HG03521 (cell line): ENCODE measurements around the gene ATF2.
A peak's percentile ranks its signal among the peaks of the same experiment; 100 is the strongest.
"Not testable (repeated sequence)": the region's sequence is repeated elsewhere in the genome, so short reads cannot be mapped to it uniquely, and the experiment has no call there.

Experiments used
- ATAC-seq: cut with Tn5 transposase; IDR thresholded peaks from one replicate; pipeline ENCODE4 v1.9.1; 2021; ENCODE audit warnings: mild to moderate bottlenecking, moderate library complexity; ENCODE audit not compliant: unreplicated experiment

The ATF2 gene

GRCh38 chr2:175167076-175167791 lies 769 bp downstream of the ATF2 start:
- peak; percentile 0 for ATAC-seq

GRCh38 chr2:175166216-175166824 lies 1.7 kb downstream of the ATF2 start:
- ATAC-seq, result no peak

DNA sequence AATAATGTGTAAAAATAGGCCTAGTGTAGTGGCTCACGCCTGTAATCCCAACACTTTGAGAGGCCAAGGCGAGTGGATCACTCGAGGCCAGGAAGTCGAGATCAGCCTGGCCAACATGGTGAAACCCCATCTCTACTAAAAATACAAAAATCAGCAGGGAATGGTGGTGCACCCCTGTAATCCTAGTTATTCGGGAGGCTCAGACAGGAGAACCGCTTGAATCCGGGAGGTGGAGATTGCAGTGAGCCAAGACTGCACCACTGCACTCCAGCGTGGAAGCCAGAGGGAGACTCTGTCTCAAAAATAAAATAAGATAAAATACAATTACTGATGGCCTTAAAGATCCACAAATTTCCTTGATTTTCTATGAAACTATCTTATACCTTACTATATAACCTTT lies 3.8 kb downstream of the ATF2 start:
- no peak for ATAC-seq

GRCh38 chr2:175158894-175159293 lies 9.1 kb downstream of the ATF2 start:
- no peak for ATAC-seq

DNA sequence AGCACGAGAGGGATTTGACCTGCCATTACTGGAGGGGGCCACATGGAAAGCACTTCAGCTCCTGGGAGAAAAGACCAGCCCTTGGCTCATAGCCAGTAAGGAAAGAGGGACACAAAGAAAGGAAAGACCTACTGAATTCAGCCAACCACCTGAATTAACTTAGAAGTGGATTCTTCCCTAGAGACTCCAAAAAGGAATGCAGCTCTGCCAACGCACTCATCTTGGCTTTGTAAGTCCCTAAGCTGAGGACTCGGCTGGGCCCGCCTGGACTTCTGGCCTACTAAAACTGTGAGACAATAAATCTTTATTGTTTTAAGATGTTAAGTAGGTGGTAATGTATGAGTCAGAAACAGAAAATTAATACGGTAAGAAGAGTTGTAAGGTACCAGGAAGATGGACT lies 11.5 kb downstream of the ATF2 start:
- no peak for ATAC-seq

DNA sequence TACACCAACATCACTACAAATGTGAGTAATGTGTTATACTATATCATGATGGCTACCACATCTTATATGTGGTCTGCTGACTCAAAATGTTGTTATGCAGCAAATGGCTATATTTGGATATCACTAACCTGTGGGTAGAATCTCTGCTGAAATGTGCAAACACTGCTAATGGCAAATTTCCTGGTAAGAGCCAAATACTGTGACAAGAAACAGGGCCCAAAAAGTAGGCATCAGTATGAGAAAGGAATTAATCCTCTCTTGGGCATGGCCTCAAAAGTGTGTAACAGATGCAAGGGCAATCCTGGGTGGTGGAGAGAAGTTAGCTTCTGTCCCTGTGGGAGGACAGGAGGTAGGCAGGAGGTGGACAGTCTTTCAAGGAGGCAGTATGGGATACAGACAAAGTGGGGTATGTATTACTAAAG lies 13.3 kb downstream of the ATF2 start:
- ATAC-seq, result peak; percentile 76

DNA sequence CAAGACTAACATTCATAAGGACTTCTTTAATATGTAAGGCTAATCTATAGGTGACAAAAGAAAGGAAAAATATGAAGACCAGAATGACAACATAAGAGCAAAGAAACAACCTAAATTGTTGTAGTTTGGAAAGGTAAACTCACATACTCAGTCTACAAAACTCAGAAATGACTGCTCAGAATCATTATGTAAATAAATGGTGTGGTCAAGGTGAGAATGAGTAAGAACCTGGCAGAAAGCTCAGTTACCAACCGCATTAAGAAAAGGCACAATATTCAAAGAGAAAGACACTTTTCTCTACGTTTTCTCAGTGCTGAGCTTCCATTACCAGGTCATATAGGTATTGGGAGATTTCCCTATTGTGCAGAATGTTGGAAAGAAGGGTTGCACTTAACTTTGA lies 15.8 kb downstream of the ATF2 start:
- ATAC-seq, result peak; percentile 73

DNA sequence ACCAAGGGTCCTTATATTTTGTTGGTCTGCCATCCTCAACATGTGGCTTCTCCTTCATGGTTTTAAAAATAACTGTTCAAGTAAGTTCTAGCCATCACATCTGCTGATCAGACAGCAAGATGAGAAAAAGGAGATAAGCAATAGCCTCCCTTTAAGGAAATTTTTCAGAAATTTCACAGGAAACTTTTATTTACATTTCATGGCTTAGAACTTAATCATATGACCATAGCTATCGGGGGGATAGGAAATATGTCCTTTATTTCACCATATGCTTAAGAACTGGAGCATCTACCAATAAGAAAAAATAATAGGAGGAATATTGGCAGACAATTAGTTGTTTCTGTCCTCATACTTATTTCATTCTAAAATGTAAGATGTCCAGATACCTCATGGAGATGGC lies 16.2 kb downstream of the ATF2 start:
- no peak for ATAC-seq

- no peak for ATAC-seq
These were observed 20.8 kb downstream of the ATF2 start for GRCh38 chr2:175147186-175147585.

DNA sequence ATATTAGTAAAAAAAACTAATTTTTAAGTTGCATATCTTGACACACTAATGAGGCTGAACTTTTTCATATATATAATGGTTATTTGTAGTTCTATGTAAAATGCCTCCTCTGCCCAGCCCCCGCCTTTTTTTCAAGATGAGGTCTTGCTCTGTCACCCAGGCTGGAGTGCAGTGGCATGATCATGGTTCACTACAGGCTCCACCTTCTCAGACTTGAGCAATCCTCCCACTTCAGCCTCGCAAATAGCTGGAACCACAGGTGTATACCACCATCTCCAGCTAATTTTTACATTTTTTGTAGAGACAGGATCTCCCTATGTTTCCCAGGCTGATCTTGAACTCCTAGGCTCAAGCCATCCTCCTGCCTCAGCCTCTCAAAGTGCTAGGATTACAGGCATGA lies 24.3 kb downstream of the ATF2 start:
- ATAC-seq, result no peak

DNA sequence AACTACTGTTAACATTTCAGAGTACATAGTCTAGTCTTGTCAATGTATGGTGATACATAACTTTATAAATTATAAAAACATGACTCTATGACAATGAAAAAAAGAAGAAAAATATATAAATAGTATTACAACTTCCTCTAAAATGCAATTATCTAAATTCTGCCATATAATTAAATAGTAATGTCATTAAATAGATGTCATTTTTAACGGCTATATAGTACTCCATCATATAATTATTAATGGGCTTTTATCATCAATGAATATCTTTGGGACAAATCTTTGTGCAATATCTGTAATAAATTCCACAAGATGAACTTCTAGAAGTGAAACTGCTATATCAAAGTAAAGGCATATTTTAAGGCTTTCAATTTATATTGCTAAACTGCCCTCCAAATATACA lies 24.8 kb downstream of the ATF2 start:
- no peak for ATAC-seq

DNA sequence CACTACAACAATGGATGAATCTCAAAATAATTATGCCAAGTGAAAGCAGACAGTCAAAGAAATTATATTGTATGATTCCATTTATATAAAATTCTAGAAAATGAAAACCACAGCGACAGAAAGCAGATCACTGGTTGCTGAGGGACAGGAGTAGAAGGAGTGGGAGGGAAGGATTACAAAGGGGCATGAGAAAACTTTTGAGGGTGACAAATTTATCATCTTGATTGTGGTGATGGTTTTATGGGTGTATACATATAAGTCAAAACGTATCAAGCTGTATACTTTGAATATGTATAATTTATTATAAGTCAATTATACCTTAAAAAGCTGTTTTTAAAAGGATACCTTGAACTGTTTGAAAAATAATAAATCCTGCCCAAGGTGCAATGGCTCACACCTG lies 27.7 kb downstream of the ATF2 start:
- no peak for ATAC-seq

DNA sequence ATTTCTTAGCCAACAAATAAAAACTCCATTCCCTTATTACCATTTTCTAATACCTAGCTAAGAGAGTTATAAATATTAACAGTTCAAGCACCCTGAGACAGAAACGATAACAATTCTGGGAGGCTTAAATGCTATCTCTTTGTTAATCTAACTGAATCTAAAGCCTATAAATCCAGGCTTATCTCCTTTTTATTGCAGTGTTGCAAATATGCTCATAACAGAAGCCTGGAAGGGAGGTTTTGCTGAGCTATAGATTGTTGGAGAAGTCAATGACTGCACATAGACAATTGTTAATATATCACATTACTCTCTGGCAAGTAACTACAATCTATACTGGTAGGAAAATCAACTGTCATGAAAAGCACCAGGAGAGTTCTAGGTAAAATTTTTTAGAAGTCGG lies 30.2 kb downstream of the ATF2 start:
- no peak for ATAC-seq

DNA sequence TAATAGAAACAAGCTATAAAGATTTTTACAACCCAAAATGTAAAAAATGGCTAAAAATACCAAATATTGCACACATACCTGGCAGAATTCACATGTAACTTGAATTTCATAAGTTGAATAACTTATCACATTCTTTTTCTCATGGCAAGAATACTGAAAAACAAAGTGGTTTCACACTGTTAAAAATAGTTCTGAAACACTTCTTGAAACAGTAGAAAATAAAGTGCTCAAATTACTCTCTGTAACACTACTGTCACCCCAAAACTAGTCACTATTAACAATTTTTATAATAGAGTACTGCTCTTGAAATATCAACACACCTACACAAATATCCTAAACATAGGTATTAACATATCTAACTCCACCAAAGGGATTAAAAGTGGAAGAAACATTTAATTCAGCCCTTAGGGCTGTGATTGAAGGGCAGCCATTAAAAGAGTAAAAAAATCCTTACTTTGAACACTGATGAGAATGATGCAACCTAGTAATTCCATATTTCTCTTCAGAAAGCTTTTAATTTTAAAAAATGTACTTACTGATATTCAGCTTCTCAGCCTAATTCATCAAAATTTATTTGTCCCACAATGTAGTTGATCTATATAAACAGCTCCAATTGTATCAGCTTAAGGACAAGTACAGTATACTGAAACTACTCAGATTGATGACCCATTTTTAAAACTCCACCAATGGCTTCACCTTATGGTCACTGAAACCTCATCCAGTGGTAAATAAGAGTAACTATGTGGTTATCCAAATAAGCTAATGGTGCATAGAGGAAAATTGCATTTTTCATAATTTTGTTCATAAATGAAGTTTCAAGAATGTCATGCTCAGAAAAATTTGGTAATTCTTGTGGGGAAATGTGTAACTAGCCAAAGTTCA lies 31.4 kb downstream of the ATF2 start:
- peak; percentile 58 for ATAC-seq

DNA sequence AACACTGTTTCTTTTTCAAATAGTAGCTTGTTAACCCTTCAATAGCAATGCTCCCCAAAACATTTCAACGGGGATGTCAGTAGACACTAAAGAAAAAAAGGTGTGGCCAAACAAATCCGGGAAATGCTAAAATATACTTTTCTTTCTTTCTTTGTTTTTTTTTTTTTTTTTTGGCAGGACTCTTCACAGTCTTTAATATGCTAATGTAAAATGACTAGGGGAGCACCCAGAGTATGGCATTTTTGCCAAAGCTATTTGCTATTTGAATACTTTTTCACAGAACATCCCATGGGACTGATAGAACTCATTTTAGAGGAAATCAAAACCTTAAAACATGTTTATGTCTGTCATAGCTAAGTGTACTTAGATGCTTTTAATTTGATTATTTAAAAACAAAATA lies 32.1 kb downstream of the ATF2 start:
- ATAC-seq, result no peak

GRCh38 chr2:175135177-175135576 lies 32.8 kb downstream of the ATF2 start:
- ATAC-seq, result no peak

DNA sequence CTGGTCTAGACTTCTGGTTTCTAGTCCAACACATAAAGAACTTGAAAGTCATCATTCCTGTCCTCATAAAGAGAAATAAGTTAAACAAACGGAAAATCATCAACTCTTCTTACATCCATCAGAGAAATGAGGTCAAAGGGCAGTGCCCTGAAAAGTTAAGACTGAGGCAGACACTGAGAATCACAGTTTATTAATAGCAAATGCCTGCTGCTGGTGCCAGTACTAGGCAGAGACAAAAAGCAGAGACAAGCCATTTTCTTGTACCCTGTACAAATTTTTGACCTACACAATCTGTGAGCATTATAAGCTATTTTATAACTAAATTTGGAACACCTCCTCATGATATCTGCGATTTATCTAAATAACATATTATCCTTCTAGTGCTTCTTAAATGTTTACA lies 36.8 kb downstream of the ATF2 start:
- ATAC-seq, result no peak

- no peak for ATAC-seq
These were observed 41.3 kb downstream of the ATF2 start for GRCh38 chr2:175126661-175127060.

- no peak for ATAC-seq
These were observed 44.7 kb downstream of the ATF2 start for GRCh38 chr2:175123254-175123653.

DNA sequence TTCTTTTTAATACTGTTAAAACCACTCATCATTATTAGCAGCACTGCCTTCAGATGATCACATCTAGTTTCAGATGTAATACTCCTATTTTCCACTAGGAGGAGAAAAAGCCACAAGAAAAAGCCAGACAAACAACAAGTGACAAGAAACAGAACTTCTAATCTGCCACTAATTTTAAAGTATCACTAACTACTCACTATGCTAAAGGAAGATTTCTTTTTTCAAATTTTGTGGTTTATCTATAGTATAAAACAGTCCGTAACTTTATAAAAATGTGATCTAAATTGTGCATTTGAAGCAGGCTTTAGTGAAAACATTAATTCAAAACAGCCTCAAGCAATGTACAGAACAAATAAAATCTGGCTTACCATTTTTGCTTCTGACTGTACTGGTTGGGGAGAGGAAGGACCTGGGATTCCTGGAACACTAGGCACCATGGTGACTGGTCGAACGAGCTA lies 56.8 kb downstream of the ATF2 start:
- peak; percentile 59 for ATAC-seq

GRCh38 chr2:175108091-175108490 lies 59.9 kb downstream of the ATF2 start:
- ATAC-seq, result not testable (repeated sequence)

DNA sequence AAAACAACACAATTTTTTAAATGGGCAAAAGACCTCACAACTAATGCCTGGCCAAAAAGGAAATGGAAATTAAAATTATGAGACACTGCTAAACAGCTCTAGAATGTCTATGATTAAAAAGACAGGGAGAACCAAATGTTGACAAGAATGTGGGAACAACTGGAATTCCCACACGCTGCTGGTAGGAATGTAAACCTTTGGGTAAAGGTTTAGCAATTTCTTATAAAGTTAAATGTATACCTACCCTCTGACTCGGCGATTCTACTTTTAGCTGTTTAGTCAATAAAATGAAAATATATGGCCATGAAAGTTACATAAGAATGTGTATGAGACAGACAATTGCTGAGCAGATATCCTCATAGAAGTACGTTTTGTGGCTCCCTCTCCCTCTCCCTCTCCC lies 60.9 kb downstream of the ATF2 start:
- ATAC-seq, result no peak
